HG03558 (cell line): Measurements from ENCODE around the gene BCAR3.

Experiments used
- ATAC-seq: cut with Tn5 transposase; IDR thresholded peaks from one replicate; pipeline ENCODE4 v1.9.1; 2021; ENCODE audit warnings: moderate number of reproducible peaks; ENCODE audit not compliant: unreplicated experiment; ENCODE audit errors: extremely low read depth

The BCAR3 gene

GRCh38 chr1:93681101-93681988 is at the start of gene BCAR3:
Gene BCAR3 (minus strand): TSS chr1:93681837. CDS start chr1:93674930, 6,907 bp downstream.
- no peak for ATAC-seq

- no peak for ATAC-seq
Observed at GRCh38 chr1:93730621-93731020, 49.0 kb upstream of the BCAR3 start.

- no peak for ATAC-seq
Observed at GRCh38 chr1:93729906-93730305, 48.3 kb upstream of the BCAR3 start.

- ATAC-seq, result no peak
Observed at GRCh38 chr1:93729502-93729901, 47.9 kb upstream of the BCAR3 start.

GRCh38 chr1:93728480-93729131 is 47.0 kb upstream of the BCAR3 start:
- ATAC-seq, result no peak

GRCh38 chr1:93723733-93724270 is 42.2 kb upstream of the BCAR3 start:
- ATAC-seq, result no peak

GRCh38 chr1:93723110-93723509 is 41.5 kb upstream of the BCAR3 start:
- no peak for ATAC-seq

- no peak for ATAC-seq
Observed at GRCh38 chr1:93722081-93723031, 40.7 kb upstream of the BCAR3 start.

- no peak for ATAC-seq
Observed at GRCh38 chr1:93720956-93721626, 39.5 kb upstream of the BCAR3 start.

GRCh38 chr1:93717640-93718039 is 36.0 kb upstream of the BCAR3 start:
- no peak for ATAC-seq

GRCh38 chr1:93716941-93717368 is 35.3 kb upstream of the BCAR3 start:
- no peak for ATAC-seq

GRCh38 chr1:93716163-93716562 is 34.5 kb upstream of the BCAR3 start:
- ATAC-seq, result no peak

GRCh38 chr1:93715529-93716126 is 34.0 kb upstream of the BCAR3 start:
- no peak for ATAC-seq

GRCh38 chr1:93714356-93714755 is 32.7 kb upstream of the BCAR3 start:
- no peak for ATAC-seq

GRCh38 chr1:93713341-93713740 is 31.7 kb upstream of the BCAR3 start:
- ATAC-seq, result no peak

GRCh38 chr1:93712741-93713140 is 31.1 kb upstream of the BCAR3 start:
- no peak for ATAC-seq

GRCh38 chr1:93710499-93711453 is 29.1 kb upstream of the BCAR3 start:
- no peak for ATAC-seq
